Transverse colon (tissue), 4 donors: ENCODE data around the gene TCERG1L. TPM values are rescaled to one million over a fixed set of nuclear protein-coding genes. Genes with fewer than 3 reads are reported as not detected.

Experiments
- DNase-seq: peaks from one replicate; pipeline ENCODE4 v3.0.0-alpha.2; 2019
- H3K27ac ChIP-seq, 4 donors: fragments of 200-600 bp; sonication (generic); 2 replicates each; pipeline ENCODE4 v1.5.1; 2016 to 2018; ENCODE audit warnings: inconsistent platforms in 4 of 4
- H3K27me3 ChIP-seq: fragments of 200-600 bp; sonication (generic); 2 replicates; pipeline ENCODE4 v1.5.1; 2017; ENCODE audit warnings: inconsistent platforms
- H3K36me3 ChIP-seq, 4 donors: fragments of 200-600 bp; sonication (generic); 2 replicates each; pipeline ENCODE4 v1.5.1; 2017 to 2019; ENCODE audit warnings: inconsistent platforms in 4 of 4
- H3K4me1 ChIP-seq, 4 donors: fragments of 200-600 bp; sonication (generic); 2 replicates each; pipeline ENCODE4 v1.5.1; 2017 to 2020; ENCODE audit warnings: inconsistent platforms in 4 of 4
- H3K4me3 ChIP-seq, 4 donors: fragments of 200-600 bp; sonication (generic); 1 replicate in 1 of 4; 2 replicates in 3 of 4; pipeline versions ENCODE4 v1.5.1 to v1.6.1; 2017 to 2019; ENCODE audit warnings: inconsistent platforms in 4 of 4
- H3K9me3 ChIP-seq, 2 donors: fragments of 200-600 bp; sonication (generic); 2 replicates each; pipeline ENCODE4 v1.5.1; 2017 to 2019; ENCODE audit warnings: inconsistent platforms in 2 of 2
- CTCF ChIP-seq, 5 experiments: fragments of 200-600 bp in 3 of 5; fragments of 450-650 bp in 2 of 5; sonication (generic) in 3 of 5; IDR thresholded peaks; 1 replicate in 2 of 5; 2 replicates in 3 of 5; pipeline ENCODE4 v1.5.1; 2016 to 2017; ENCODE audit warnings: antibody characterized with exemption in 5 of 5, inconsistent platforms in 3 of 5, mild to moderate bottlenecking in 2 of 5, moderate library complexity in 1 of 5
- EP300 ChIP-seq: sonication (generic); formaldehyde crosslinking; IDR thresholded peaks from one replicate; pipeline ENCODE4 v1.6.1; 2017; ENCODE audit warnings: antibody characterized with exemption, low read depth
- POLR2A ChIP-seq: fragments of 450-650 bp; IDR thresholded peaks from one replicate; pipeline ENCODE4 v1.6.1; 2016; ENCODE audit warnings: antibody characterized with exemption, mild to moderate bottlenecking, moderate library complexity
- POLR2AphosphoS5 ChIP-seq, 3 donors: sonication (generic); formaldehyde crosslinking; IDR thresholded peaks; one replicate each; pipeline ENCODE4 v1.6.1; 2016; ENCODE audit warnings: antibody characterized with exemption in 3 of 3
- WGBS, 2 donors: methylation state at CpG; one replicate each; pipeline ENCODE4 v1.1.5; 2018; ENCODE audit warnings: low coverage in 1 of 2; 5-methylcytosine and 5-hydroxymethylcytosine counted together
- in situ Hi-C, 4 donors: fragments of 200-750 bp; cut with MboI; loops; one replicate each; pipeline versions ENCODE4 v1.15.0 to v1.15.1; 2017; ENCODE audit warnings: low sequenced_read_pairs in 3 of 4, low pct_ligation_motif_present in 1 of 4, low pct_unique_long_range_greater_than_20kb in 1 of 4
- intact Hi-C: fragments of 100-400 bp; cut with DNase I; formaldehyde crosslinking; loops from one replicate; pipeline ENCODE4 v1.15.1; 2023; ENCODE audit warnings: low total_unique reads
- total RNA-seq, 4 donors: library from RNA; depleted of rRNA; stranded (reverse); fragments of >200 nt; gene quantifications; one replicate each; pipeline ENCODE4 v1.1.0, GENCODE V29; 2016

Gene TCERG1L
- total RNA-seq, 4 donors from 2014 or later = 0.16 TPM; not detected in 3

GRCh38 chr10:131059881-131060280 lies 251.6 kb downstream of the TCERG1L start:
- H3K27ac ChIP-seq = no peak overlapping the region
- no peaks in the 10 kb centered on the region for H3K4me1 ChIP-seq
- H3K9me3 ChIP-seq = no peaks in the 10 kb centered on the region
- H3K4me3 ChIP-seq = no peak overlapping the region
- in situ Hi-C loops = no loop called here
- 97% methylated on average over 6 of the region's 6 CpGs; no CpG with 5 or more reads in 1 of the 2 donors for WGBS, 2 donors
- TF ChIP-seq CTCF (IDR thresholded peaks at IDR 0.05) (no peak), POLR2AphosphoS5 (IDR thresholded peaks at IDR 0.05) (no peak), EP300 (no peak), POLR2A (no peak)
- intact Hi-C loops = no loop called here
- no peaks in the 10 kb centered on the region for H3K36me3 ChIP-seq
- no peak for DNase-seq
- no peaks in the 10 kb centered on the region for H3K27me3 ChIP-seq

- in situ Hi-C loops (no loop called here), intact Hi-C loops (no loop called here)
- no peaks in the 10 kb centered on the region for H3K27me3 ChIP-seq
- no peaks in the 10 kb centered on the region for H3K9me3 ChIP-seq
- H3K36me3 ChIP-seq = no peaks in the 10 kb centered on the region
- no peak overlapping the region for H3K4me3 ChIP-seq
- no peak for DNase-seq
- no peaks in the 10 kb centered on the region for H3K4me1 ChIP-seq
- WGBS, 2 donors = 83 to 87% methylated on average over 3 of the region's 3 CpGs
- no peak for TF ChIP-seq EP300
- TF ChIP-seq CTCF (IDR thresholded peaks at IDR 0.05) = no peak
- TF ChIP-seq POLR2A = no peak
- no peak for TF ChIP-seq POLR2AphosphoS5 (IDR thresholded peaks at IDR 0.05)
- no peak overlapping the region for H3K27ac ChIP-seq
Observed at GRCh38 chr10:131058799-131059198, 252.7 kb downstream of the TCERG1L start.

GRCh38 chr10:131056781-131057180 lies 254.7 kb downstream of the TCERG1L start:
- Histone ChIP-seq H3K27ac (no peak overlapping the region), H3K4me3 (no peak overlapping the region), H3K36me3 (no peaks in the 10 kb centered on the region), H3K4me1 (no peaks in the 10 kb centered on the region), H3K9me3 (no peaks in the 10 kb centered on the region), H3K27me3 (no peaks in the 10 kb centered on the region)
- in situ Hi-C loops = no loop called here
- 86% methylated on average over 8 of the region's 8 CpGs; no CpG with 5 or more reads in 1 of the 2 donors for WGBS, 2 donors
- no peak for DNase-seq
- intact Hi-C loops = no loop called here
- TF ChIP-seq POLR2AphosphoS5 (IDR thresholded peaks at IDR 0.05) (no peak), POLR2A (no peak), EP300 (no peak), CTCF (IDR thresholded peaks at IDR 0.05) (no peak)

- Histone ChIP-seq H3K36me3 (no peaks in the 10 kb centered on the region), H3K4me3 (no peak overlapping the region), H3K27ac (no peak overlapping the region), H3K27me3 (no peaks in the 10 kb centered on the region), H3K9me3 (no peaks in the 10 kb centered on the region), H3K4me1 (no peaks in the 10 kb centered on the region)
- WGBS, 2 donors = 17 to 66% methylated on average over 1 to 12 of the region's 12 CpGs
- TF ChIP-seq EP300 (no peak), CTCF (IDR thresholded peaks at IDR 0.05) (no peak)
- in situ Hi-C loops = no loop called here
- intact Hi-C loops = no loop called here
- DNase-seq = no peak
Observed at GRCh38 chr10:131056091-131056579, 255.4 kb downstream of the TCERG1L start.
